GM19372 (cell line): ENCODE measurements around the gene CYBB.
"Not testable (repeated sequence)": the region's sequence is repeated elsewhere in the genome, so short reads cannot be mapped to it uniquely, and the experiment has no call there.

Source experiments
- ATAC-seq: cut with Tn5 transposase; IDR thresholded peaks from one replicate; pipeline ENCODE4 v1.9.1; 2021; ENCODE audit warnings: mild to moderate bottlenecking, low read depth, moderate library complexity; ENCODE audit not compliant: unreplicated experiment

The CYBB gene

DNA sequence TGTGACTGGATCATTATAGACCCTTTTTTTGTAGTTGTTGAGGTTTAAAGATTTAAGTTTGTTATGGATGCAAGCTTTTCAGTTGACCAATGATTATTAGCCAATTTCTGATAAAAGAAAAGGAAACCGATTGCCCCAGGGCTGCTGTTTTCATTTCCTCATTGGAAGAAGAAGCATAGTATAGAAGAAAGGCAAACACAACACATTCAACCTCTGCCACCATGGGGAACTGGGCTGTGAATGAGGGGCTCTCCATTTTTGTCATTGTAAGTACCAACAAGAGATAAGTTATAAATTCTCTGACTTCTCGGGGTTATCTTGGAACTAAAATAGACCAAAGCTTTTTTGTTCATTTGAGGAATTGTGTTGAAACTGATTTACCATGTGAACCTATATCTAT lies at the start of gene CYBB:
CYBB (plus strand) TSS at position 203 of the 400 bp plus-strand sequence; CDS start at position 222, 19 bp downstream.
- ATAC-seq = no peak

DNA sequence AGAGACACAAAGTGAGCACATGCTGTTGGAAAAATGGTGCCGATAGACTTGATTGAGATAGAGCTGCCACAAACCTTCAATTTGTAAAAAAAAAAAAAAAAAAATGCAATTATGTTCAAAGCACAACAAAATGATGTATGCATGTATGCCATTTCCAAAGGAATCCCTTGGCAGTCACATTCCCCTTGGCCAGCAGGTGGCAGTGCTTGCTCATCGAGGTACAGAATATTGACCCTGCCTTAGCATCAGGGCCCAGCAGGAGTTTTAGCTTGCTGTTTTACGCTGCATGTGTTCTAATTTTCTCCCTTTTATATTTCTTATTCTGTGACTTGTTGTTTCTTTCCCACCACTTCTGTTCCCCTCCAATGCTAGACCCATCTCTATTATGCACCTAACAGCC lies 34.5 kb upstream of the CYBB start:
- ATAC-seq = peak; percentile 40

DNA sequence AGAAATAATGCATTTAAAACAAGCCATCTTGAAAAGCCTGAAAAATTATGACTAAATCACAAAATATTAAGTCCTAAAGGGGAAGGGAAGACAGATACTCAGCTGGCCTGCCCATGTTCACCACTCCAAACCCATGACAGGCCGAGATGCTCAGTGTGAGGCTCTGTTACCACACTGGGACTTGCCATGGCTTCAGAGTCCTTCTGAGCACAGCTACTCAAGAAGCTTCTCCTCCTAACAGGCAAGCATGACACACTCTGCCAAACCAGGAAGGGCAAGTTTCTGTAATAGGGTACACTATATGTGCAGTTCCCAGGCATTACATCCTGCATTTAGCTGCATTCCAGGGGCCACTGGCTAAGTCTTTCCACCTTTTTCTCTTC lies 34.0 kb upstream of the CYBB start:
- ATAC-seq = peak; percentile 27

DNA sequence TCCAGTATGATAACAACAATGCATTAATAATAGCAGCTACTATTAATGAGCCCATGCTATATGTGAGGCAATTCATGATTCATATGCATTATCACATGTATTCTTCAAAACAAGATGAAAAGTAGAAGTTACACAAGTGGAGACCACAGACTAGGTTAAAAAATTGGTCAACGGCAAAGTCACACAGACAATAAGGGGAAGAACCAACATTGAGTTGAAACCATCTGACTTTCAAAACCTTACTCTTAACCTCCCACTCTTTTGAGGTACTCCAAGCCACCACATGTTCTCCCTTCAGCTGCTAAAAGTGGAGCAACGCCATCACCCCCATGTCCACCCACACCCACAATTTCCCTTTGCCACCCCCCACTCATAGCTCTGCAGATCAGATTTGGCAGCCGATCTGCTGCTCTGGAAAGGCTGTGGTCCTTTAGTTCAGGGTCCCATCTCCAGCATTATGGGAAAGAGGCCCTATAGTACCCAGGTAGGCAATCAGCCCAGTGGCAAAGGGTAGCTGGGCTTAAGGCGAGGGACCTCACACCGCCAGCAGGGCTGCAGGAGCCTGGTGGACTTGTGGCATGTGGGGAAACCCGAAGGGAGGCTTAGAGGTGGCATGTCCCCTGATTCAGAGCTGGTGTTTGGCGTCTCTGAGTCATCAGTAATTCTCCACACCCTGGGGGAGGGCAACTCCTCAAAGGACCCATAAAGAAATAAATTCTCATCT lies 33.5 kb upstream of the CYBB start:
- peak; percentile 89 for ATAC-seq

DNA sequence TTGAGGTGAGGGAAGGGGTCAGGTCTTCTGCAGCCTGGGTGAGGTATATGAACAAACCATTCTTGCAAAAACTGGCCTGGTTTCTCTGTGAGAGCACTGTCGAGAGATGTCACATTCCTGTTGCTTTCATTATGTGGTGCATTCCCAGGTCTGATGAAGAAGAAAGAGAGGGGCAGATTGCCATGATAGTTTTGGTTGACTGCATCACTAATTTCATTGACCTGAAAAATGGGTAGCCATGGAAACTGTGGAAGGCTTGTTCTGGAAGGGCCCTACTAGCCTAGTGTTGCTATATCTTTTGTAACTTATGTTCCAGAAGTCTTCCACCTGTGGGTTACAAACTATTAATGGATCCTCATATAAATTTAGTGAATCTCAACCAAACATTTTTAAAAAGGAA lies 32.9 kb upstream of the CYBB start:
- no peak for ATAC-seq

DNA sequence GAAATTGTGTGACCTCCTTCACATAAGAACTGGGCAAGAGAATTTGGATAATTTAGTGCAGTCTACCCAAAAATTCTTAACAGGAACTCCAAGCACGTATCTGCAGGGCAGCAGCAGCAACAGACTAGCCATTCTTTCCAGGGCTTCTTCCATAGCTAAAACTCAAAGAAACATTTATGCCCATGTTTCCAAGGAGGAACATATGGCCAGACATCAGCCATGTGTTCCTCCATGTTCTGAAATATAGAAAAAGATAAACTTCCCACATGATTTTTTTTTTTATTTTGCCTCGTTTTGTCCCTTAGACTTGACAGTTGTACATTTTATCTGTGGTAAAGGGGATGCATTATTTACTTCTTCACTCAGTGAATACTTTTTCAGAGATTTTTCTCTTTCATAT lies 27.6 kb upstream of the CYBB start:
- ATAC-seq = no peak

DNA sequence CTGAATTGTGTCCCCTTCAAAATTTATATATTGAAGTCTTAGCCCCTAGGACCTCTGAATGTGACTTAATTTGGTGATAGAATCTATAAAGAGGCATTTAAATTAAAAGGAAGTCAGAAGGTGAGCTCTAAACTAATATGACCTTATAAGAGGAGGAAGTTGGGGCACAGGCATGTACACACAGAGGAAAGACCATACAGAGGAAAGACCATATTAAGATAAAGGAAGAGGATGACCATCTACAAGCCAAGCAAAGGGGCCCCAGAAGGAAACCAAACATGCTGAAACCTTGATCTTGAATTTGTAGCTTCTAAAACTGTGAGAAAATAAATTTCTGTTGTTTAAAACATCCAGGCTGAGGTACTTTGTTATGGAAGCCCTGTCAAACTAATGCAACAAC lies 26.9 kb upstream of the CYBB start:
- no peak for ATAC-seq

DNA sequence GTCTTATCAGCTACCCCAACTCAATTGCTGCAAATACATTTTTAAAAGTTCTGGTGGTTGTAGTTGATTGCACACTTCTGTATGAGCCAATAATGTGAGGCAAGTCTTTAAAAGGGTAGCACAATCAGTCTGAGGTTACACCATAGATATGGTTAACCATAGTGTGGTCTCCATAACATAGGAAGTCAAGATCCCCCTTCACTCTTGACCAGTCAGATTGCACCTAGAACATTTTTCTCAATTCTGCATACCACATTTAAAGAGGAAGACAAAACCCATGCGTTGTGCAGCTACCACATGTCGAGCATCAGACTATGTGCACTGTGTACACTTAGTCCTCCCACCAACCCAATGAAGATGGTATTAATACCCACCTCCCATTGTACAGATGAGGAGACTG lies 26.5 kb upstream of the CYBB start:
- no peak for ATAC-seq

DNA sequence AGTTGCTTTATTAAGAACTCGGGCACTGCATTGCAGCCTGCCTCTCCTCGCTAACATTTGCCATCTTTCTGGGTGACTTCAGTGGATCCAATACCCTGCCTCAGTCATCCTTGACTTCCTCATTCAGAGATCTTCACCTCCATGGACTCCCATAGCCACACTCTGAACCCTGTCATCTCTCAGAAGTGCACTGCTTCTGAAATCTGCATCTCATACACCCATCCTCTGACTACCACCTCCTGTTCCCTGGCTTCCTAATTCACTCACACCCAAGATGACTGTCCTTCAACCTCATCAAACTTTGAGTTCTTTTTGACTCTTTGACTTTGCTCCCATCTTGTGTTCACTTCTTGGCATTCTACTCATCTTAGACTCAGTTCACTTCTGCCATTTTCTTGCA lies 25.3 kb upstream of the CYBB start:
- ATAC-seq = peak; percentile 3

DNA sequence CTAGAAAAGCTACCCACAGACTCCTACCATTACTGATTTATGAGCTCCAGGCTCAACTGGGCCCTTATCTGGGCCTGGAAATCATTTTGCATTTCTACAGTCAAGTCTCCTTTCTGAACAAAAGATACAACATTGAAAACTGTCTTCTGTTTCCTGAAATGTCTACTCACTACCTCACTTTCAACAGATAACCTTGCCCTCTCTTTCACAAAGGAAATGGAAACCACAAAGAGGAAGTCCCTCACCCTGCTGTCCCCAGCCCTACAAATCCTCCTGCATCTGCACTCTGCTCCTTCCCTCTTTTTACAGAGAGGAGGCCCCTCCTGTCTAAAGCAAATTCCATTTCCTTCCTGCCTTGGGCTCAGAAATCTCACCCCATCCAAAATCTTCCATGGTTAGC lies 24.8 kb upstream of the CYBB start:
- ATAC-seq = peak; percentile 94

DNA sequence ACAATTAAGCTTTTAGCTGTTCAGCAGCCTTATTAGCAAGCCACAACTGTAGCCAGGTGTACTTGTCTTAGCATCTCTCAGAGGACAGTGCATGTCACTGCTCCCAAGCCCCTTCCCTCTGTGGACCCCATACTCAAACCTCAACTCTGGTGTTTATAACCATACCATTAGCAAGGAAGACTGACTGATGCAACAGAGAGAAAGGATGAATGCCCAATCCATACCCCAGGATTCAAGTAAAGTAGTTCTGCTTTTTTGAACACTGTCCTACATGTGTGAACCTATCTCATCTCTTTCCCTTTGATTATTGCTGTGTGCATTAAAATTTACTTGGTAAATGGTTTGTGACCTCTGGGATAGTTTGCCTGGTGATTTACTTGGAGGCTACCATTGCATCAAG lies 22.8 kb upstream of the CYBB start:
- ATAC-seq = no peak

DNA sequence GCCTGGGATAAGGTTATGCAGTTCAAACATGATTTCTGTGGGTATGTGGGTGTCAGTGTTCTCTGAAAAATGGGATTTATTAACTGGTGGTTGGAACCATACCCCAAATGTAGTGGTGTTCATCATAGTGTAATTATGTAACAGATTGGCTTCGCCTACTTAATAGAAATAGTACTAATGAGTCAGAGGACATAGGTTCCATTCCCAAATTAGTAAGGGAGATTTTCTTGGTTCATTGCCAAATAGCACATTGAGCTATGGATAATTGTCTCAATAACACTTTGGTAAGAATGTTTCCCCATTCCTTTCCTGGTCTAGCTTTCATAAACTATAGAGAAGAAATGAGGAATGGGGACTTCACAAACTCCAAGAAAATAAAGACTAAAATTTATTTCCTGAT lies 20.5 kb upstream of the CYBB start:
- ATAC-seq = no peak

DNA sequence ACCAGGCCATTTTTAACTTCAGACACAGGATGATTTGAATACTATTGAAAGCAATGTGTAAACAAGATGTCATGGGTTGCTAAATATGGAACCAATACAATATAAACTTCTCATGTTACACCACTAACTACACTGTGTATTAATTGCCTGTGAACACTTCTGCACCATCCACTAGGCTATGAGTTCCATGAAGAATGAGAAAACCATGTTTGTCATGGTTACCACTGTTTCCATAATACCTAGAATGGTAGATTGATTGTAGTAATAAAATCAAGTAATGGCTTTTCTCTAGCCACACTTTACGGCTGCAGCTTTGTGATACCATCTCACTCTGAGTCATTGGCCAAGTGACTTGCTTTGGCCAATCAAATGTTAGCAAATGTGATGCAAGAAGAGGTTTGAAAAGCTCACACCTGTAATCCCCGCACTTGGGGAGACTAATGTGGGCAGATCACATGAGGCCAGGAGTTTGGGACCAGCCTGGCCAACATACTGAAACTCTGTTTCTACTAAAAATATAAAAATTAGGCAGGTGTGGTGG lies 19.9 kb upstream of the CYBB start:
- ATAC-seq = no peak

DNA sequence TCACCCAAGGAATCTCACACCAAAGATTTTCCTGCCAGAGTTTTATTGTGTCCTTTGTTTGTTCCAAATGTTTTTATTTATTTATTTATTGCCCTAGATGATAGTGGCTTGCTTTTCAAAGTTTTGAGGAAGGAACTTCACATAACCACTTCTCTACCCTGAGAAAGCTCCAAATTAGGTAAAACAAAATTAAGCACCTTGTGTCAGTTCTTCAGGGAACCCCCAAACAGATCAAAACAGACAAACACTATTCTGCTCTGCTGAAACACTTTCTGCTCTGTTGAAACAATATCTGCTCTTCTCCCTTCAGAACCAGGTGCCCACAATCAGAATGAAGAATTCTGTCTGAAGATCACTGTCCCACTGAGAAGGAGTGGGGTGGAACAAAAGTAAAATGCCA lies 16.5 kb upstream of the CYBB start:
- peak; percentile 54 for ATAC-seq

DNA sequence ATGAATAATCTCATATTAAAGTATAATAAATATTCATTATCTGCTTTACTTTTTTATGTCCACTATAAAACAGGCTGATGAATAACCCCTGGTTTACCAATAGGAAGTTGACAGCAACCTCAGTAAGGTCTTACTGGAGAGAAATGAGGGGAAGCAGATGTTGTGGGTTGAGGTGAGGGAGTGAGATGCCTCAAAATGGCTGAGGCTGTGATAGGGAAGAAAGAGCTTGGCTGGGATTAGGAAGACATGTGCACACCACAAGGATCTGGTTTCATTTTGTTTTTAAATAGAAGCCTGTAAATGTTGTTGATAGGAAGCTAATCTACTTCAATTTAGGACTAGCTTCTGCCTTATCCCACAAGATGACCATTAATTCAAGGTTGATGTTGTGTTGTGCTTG lies 14.4 kb upstream of the CYBB start:
- no peak for ATAC-seq

DNA sequence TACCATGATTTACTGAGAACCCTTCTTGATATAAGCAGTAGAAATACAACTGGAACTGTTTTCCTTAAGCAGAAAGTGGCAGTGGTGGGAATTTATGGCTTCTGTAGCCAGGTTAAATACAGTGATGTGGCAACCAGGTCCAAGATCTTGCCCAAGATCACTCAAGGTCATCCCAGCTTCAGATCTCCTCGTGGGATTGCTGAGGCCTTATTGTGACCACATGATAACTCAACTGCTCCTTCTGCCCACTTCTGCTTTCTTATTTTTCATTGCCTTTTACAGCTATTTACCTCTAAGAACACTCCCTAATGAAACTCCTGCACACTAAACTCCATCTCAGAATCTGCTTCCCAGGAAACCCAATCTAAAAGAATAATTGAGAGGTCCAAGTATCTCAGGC lies 12.4 kb upstream of the CYBB start:
- ATAC-seq = no peak

DNA sequence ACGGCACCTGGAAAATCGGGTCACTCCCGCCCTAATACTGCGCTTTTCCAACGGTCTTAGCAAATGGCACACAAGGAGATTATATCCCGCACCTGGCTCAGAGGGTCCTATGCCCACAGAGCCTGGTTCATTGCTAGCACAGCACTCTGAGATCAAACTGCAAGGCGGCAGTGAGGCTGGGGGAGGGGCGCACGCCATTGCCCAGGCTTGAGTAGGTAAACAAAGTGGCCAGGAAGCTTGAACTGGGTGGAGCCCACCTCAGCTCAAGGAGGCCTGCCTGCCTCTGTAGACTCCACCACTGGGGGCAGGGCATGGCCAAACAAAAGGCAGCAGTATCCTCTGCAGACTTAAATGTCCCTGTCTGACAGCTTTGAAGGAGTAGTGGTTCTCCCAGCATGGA lies 11.0 kb upstream of the CYBB start:
- not testable (repeated sequence) for ATAC-seq

DNA sequence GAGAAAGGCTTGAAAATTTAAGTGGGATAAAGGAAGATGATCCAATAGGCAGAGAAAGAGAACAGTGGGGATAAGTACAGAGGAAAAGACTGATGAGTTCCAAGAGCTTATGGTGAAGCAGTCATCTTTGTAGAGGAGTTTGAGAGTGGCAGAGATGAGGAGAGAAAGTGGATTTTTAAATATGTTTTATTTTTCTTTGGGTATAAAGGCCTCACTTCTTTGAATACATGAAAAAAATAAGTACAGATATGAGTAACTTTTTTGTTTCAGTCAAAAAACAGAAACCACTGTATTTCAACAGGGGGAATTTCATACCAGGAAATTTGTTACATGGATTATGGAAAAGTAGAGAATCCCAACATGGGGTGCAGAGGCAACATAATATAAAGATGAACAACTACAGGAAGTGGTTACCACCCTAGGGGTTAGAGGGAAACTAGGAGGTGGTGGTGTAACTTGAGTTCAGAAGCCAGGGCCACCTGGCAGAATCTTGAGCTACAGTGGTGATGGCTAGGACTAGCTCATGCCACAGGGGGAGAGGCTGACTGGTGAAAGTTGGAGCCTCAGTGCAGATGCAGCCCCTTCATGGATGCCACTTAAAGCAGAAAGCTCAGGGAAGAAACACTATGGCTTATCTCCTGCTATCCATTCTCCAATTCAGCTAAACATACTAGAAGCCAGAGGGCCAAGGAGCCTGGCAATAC lies 3.4 kb upstream of the CYBB start:
- peak; percentile 70 for ATAC-seq

DNA sequence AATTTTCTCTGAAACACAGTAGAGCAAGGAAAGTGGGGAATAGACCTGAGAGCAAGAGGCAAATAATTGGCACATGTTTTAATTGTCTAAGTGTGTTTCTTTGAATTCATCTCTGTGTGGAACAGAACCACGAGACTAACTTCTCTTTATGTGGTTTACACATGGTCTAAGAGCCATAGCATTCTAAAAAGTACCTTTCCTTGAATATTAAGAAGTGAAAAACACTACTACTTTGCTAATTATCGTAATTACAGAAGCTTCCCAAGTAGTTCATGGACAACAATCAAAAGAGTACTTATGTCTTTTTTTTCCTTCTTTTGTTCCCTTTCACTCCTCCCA lies 2.9 kb upstream of the CYBB start:
- ATAC-seq = no peak

DNA sequence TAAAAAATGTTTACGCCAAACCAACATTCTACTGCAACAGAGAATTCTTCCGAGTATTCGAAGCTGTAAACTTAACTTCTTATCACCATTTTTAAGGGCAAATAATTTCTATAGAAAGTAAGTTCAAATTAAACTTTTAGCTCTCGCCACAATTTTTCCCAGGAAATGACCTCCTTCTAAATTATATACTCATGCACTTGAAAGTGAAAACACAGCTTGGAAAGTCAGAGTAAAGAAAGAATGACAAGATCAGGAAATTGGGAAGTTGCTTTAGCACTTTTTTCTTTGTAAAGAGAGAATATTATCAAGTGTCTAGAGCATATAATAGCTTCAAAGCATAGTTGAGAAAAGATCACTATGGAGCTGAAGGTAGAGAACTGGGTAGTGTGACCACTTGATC lies 1.2 kb downstream of the CYBB start:
- no peak for ATAC-seq

DNA sequence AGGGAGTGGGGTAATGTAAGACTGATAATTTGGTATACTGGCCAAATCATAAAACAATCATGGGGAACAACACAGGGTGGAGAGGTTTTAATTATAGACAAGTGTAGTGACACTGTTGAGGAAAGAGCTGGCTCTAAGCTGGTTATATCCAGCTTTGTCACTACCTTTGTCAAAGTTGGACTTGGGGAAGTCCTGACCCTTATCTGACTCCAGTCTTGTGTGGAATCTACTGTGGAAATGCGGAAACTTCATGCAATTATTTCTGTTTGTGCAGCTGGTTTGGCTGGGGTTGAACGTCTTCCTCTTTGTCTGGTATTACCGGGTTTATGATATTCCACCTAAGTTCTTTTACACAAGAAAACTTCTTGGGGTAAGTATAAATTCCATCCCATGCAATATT lies 2.0 kb downstream of the CYBB start:
- no peak for ATAC-seq

DNA sequence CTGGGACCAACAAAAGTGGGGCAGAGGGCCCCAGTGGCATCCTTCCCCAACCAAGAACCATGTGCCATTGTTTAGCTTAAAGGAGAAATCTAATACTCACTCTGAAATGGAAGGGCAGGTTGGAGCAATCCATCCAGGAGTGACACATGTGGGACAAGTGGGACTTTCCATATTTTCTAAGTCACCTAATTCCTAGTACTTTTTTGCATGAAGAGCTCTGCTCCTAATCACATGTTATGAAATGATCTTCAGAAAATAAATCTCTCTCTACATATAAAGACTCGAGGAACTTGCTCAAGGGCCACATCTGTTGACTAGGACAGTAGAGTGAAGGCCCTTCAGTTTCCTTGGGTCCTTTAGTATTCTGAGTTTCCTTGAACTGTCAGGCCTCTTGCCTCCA lies 2.5 kb downstream of the CYBB start:
- no peak for ATAC-seq
